SK-N-MC (cell line): ENCODE data around the gene GRB2.
"Not testable (repeated sequence)": the region's sequence is repeated elsewhere in the genome, so short reads cannot be mapped to it uniquely, and the experiment has no call there.

Source experiments
- DNase-seq: peaks from one replicate; pipeline ENCODE4 v3.0.0-alpha.2; 2011; ENCODE audit warnings: low read depth, low spot score
- H3K27ac ChIP-seq: fragments of 200-600 bp; sonication (generic); 2 replicates; pipeline ENCODE4 v1.5.1; 2016; ENCODE audit warnings: mixed run types
- H3K36me3 ChIP-seq: fragments of 200-600 bp; sonication (generic); 2 replicates; pipeline ENCODE4 v1.6.1; 2017; ENCODE audit warnings: antibody characterized with exemption, low read length, mixed read lengths; ENCODE audit not compliant: insufficient read depth
- H3K4me3 ChIP-seq: fragments of 200-600 bp; sonication (generic); 2 replicates; pipeline ENCODE4 v1.5.1; 2016
- H3K9ac ChIP-seq: fragments of 200-600 bp; sonication (generic); 2 replicates; pipeline ENCODE4 v1.8.0; 2017; ENCODE audit warnings: mixed run types, mixed read lengths; ENCODE audit not compliant: insufficient read length
- H3K9me3 ChIP-seq: fragments of 200-600 bp; sonication (generic); 2 replicates; pipeline ENCODE4 v1.6.1; 2017; ENCODE audit warnings: low read depth, mild to moderate bottlenecking, antibody characterized with exemption, low read length, moderate library complexity, mixed read lengths
- EZH2 ChIP-seq: fragments of 200-600 bp; sonication (generic); IDR thresholded peaks from one replicate; pipeline ENCODE4 v1.6.1; 2017; ENCODE audit warnings: antibody characterized with exemption
- FOXP2 ChIP-seq: optimal IDR thresholded peaks from 2 replicates; pipeline ENCODE3; 2011; ENCODE audit warnings: mild to moderate bottlenecking, moderate library complexity; ENCODE audit not compliant: insufficient read depth; ENCODE audit errors: extremely low read length, control extremely low read depth
- POLR2AphosphoS5 ChIP-seq: IDR thresholded peaks from 2 replicates; pipeline ENCODE4 v1.6.1; 2012; ENCODE audit warnings: mild to moderate bottlenecking, low read depth, low read length, borderline replicate concordance

GRB2 gene

DNA sequence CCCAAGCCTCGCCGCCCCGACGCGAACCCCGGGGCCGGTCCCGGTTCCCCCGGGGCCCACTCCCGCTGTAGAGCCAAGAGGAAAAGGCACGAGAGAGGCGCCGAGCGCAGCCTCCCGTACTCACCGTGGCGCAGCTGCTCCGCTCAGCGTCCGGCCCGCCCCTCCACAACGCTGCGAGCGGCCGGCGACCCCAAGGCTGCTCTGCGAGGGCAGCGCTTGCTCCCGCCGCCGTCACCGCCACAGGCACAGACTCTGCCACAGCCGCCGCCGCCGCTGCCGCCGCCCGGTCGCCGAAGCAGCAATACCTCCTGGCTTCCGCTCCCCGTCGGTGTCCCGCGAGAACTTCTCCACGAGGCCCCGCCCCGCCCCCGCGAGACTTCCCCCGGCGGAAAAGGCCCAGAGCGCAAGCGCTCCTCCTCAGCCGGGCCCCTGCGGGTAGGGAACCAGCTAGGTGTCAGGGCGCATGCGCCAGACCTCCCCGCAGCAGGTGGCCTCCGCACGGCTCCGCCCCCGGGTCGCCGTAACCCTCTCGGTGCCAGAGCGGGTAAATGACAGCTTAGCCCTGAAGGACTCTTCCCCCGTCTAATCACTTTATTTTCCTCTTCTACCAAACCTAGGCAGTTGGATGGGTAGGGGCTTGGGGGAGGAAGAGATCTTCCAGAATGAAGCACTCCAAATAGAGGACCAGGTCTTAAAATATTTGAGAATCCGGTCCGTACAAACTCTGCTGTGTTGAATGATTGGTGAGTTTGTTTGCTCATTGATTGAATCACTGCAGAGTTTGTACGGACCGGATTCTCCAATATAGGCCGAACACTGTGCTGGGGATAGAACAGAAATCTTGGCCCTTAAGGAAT, at the start of gene GRB2:
GRB2 (minus strand) TSS at position 314 of the 857 bp plus-strand sequence. CDS start 12,050 bp downstream, outside the sequence.
- DNase-seq, result no peak
- no peaks in the 10 kb centered on the region for H3K9me3 ChIP-seq
- H3K9ac ChIP-seq, result peak within 1 kb of the TSS; percentile 93
- TF ChIP-seq POLR2AphosphoS5, result peak; percentile 87
- TF ChIP-seq EZH2, result no peak
- peak within 1 kb of the TSS; percentile 89 for H3K4me3 ChIP-seq
- H3K27ac ChIP-seq, result peak within 1 kb of the TSS; percentile 88
- H3K36me3 ChIP-seq, result 0 out of 2 replicates have a peak, but pooled peaks cover 3% of the 10 kb centered on the region

DNA sequence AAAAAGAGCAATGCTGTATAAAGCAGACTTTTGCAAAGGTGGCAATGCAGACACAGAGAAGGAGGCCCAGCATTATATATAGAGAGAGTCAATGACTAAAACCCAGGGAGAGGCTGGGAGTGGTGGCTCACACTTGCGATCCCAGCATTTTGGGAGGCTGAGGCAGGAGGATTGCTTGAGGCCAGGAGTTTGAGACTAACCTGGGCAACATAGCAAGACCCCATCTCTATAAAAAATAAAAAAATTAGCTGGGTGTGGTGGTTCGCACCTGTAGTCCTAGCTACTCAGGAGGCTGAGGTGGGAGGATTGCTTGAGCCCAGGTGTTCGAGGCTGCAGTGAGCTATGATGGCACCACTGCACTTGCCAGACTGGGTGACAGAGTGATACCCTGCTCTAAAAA, 49.2 kb upstream of the GRB2 start:
- not testable (repeated sequence) for H3K36me3 ChIP-seq, H3K9ac ChIP-seq, H3K9me3 ChIP-seq, H3K27ac ChIP-seq, DNase-seq, H3K4me3 ChIP-seq

DNA sequence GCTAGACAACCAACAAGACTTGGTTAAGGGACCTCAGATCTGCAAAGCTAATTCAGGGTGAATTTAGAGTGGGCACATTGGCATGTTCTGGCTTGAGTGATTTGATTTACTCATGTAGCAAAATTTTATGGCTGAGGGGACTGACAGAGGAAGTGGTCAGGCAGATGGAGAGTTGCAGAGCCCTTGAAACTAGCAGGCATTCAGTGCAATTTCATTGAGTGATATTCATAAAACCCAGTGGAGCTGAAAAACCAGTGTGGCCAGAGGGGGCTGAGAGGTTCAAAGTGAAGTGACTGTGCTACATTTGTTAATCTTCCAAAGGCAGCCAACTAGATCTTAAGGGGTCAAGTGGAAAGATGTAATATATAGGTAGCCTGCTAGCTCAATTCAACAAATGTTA, 48.7 kb upstream of the GRB2 start:
- DNase-seq, result no peak
- H3K9me3 ChIP-seq, result no peaks in the 10 kb centered on the region
- H3K9ac ChIP-seq, result no peak overlapping the region
- no peaks in the 10 kb centered on the region for H3K36me3 ChIP-seq
- TF ChIP-seq EZH2 (no peak), FOXP2 (no peak), POLR2AphosphoS5 (no peak)
- H3K4me3 ChIP-seq, result no peak overlapping the region
- no peak overlapping the region for H3K27ac ChIP-seq

DNA sequence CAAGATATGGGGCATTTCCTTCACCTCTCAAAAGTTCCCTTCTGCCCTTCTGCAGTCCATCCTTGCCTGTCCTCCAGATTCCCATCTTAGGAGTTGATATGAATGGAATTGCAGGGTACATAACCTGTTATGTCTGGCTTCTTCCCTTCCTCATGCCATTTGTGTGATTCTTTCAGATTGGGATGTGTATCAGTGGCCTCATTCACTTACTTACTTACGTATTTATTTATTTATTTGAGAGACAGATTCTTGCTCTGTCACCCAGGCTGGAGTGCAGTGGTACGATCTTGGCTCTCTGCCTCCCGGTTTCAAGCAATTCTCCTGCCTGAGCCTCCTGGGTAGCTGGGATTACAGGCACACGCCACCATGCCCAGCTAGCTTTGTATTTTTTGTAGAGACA, 44.8 kb upstream of the GRB2 start:
- H3K9me3 ChIP-seq, result no peaks in the 10 kb centered on the region
- H3K9ac ChIP-seq, result no peak overlapping the region
- DNase-seq, result no peak
- H3K27ac ChIP-seq, result no peak overlapping the region
- H3K36me3 ChIP-seq, result no peaks in the 10 kb centered on the region
- TF ChIP-seq EZH2 (no peak), FOXP2 (no peak), POLR2AphosphoS5 (no peak)
- H3K4me3 ChIP-seq, result no peak overlapping the region

DNA sequence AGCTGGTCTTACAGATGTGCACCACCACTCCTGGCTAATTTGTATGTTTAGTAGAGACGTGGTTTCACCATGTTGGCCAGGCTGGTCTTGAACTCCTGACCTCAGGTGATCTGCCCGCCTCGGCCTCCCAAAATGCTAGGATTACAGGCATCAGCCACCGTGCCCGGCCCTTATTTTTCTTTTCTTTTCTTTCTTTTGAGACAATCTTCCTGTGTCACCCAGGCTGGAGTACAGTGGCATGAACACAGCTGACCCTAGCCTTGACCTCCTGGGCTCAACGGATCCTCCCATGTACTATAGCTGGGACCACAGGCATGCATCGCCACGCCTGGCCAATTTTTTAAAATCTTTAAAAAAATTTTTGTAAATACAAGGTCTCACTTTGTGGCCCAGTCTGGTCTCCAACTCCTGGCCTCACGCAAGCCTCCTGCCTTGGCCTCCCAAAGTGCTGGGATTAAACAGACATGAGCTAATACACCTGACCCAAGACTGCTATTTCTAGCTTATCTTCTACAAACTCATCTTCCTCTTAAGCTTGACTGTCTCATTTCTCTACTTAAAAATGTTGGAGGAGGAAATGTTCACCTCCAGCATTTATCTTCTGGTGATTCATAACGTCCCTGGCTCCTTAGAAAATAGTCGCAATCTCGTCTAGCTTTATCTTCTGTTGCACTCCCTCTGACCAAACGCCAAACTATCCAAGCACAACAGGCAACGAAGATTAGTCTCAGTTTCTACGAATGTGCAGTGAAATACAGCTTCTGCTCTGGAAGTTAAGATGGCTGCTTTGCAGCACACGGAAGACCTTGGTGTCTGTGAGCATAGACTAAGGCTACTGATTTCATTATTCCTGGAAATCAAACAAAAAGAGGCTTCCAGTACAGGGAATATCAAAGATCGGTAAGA, 42.7 kb upstream of the GRB2 start:
- no peaks in the 10 kb centered on the region for H3K9me3 ChIP-seq
- no peak for DNase-seq
- H3K9ac ChIP-seq, result no peak overlapping the region
- no peaks in the 10 kb centered on the region for H3K36me3 ChIP-seq
- TF ChIP-seq POLR2AphosphoS5, result no peak
- no peak for TF ChIP-seq FOXP2
- TF ChIP-seq EZH2, result no peak
- no peak overlapping the region for H3K27ac ChIP-seq
- H3K4me3 ChIP-seq, result no peak overlapping the region

DNA sequence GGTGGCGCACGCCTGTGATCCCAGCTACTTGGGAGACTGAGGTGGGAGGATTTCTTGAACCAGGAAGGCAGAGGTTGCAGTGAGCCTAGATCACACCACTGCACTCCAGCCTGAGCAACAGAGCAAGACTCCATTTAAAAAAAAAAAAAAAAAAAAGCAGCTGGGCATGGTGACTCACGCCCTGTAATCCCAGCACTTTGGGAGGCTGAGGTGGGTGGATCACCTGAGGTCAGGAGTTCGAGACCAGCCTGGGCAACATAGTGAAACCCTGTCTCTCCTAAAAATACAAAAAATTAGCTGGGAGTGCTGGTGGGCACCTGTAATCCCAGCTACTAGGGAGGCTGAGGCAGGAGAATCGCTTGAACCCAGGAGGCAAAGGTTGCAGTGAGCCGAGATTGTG, 40.4 kb upstream of the GRB2 start:
- H3K9me3 ChIP-seq, DNase-seq, H3K4me3 ChIP-seq, H3K36me3 ChIP-seq, H3K27ac ChIP-seq, H3K9ac ChIP-seq: not testable (repeated sequence)

- H3K4me3 ChIP-seq, result no peak overlapping the region
- H3K9ac ChIP-seq, result no peak overlapping the region
- TF ChIP-seq POLR2AphosphoS5, result no peak
- TF ChIP-seq FOXP2, result no peak
- TF ChIP-seq EZH2, result no peak
- no peak overlapping the region for H3K27ac ChIP-seq
- no peaks in the 10 kb centered on the region for H3K36me3 ChIP-seq
- no peak for DNase-seq
- H3K9me3 ChIP-seq, result no peaks in the 10 kb centered on the region
These were observed 39.8 kb upstream of the GRB2 start for GRCh38 chr17:75445296-75445695.

DNA sequence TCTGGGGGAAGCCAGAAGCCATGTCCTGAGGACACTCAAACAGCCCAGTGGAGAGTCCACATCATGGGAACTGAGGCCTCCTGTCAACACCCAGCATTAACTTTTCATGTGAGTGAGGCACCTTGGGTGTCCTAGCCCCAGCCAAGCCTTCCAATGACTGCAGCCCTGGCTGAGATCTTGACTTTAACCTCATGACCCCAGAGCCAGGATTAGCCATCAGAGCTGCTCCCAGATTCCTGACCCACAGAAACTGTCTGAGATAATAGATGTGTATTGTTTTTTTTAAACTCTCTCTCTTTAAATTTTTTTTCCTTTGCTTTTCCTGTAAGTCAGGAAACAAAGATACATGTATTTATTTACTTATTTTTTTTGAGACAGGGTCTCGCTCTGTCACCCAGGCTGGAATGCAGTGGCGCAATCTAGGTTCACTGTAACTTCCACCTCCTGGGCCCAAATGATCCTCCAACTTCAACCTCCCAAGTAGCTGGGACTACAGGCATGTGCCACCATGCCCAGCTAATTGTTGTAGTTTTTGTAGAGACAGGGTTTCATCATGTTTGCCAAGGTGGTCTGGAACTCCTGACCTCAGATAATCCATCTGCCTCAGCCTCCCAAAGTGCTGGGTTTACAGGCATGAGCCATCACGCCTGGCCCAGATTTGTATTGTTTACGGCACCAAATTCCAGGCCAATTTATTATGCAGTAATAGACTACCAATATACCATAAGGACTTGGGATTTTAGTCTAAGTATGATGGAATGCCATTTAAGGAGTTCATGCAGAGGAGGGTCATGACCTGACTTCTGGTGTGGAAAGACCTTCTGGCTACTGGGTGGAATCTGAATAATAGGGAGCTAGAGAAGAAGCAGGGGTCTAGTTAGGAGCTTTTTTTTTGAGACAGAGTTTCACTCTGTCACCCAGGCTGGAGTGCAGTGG, 37.0 kb upstream of the GRB2 start:
- Histone ChIP-seq H3K27ac (no peak overlapping the region), H3K9me3 (no peaks in the 10 kb centered on the region)
- no peak for TF ChIP-seq EZH2
- no peak for TF ChIP-seq POLR2AphosphoS5
- no peak for TF ChIP-seq FOXP2

More for the DNA sequence above, 37.0 kb upstream of the GRB2 start:
- Histone ChIP-seq H3K4me3 (no peak overlapping the region), H3K9ac (no peak overlapping the region), H3K36me3 (no peaks in the 10 kb centered on the region)
- DNase-seq, result no peak
